Activated CD4-positive, alpha-beta memory T cell treated with anti-CD3 and anti-CD28 coated beads, Interleukin-2, amount 10 ng/mL, durations not matched to agents 7 days and 5 days (primary cell): ENCODE results near the gene RNF40. TPM values are rescaled to one million over a fixed set of nuclear protein-coding genes. Genes with fewer than 3 reads are reported as not detected.

ENCODE experiments used
- CTCF ChIA-PET: fragments of 350-600 bp; sonication (Branson Sonifier 250); formaldehyde crosslinking; loops from one replicate; lab custom pipeline; 2021; ENCODE audit warnings: antibody characterized with exemption, inconsistent platforms; lab: Charles Lee
- POLR2A ChIA-PET: fragments of 350-600 bp; sonication (Branson Sonifier 250); formaldehyde crosslinking; loops from one replicate; lab custom pipeline; 2021; ENCODE audit warnings: antibody characterized with exemption; lab: Charles Lee
- DNase-seq: peaks from one replicate; pipeline ENCODE4 v3.0.0-alpha.2; 2020
- H3K27ac Mint-ChIP-seq: one replicate; pipeline ENCODE4 v1.8.0; 2021; ENCODE audit warnings: mild to moderate bottlenecking, mixed read lengths
- H3K27me3 Mint-ChIP-seq: one replicate; pipeline ENCODE4 v1.8.0; 2021; ENCODE audit warnings: mixed read lengths
- H3K36me3 Mint-ChIP-seq: one replicate; pipeline ENCODE4 v1.8.0; 2021; ENCODE audit warnings: low read depth, mixed read lengths
- H3K4me1 Mint-ChIP-seq: one replicate; pipeline ENCODE4 v1.8.0; 2021; ENCODE audit warnings: mixed read lengths
- H3K4me3 Mint-ChIP-seq: one replicate; pipeline ENCODE4 v1.8.0; 2021; ENCODE audit warnings: mild to moderate bottlenecking, mixed read lengths
- H3K9me3 Mint-ChIP-seq: one replicate; pipeline ENCODE4 v1.8.0; 2021; ENCODE audit warnings: mixed read lengths
- total RNA-seq, 2 experiments: library from RNA; stranded (reverse); gene quantifications; one replicate each; pipeline ENCODE4 v1.2.3, GENCODE V29; 2021

Gene RNF40
- total RNA-seq, 2 experiments from 2014 or later = 96.1 to 96.2 TPM

GRCh38 chr16:30746638-30747175 is 15.4 kb upstream of the RNF40 start:
- ChIA-PET POLR2A (interaction anchor here (0.9 to 2.5 kb wide), 8 partner anchors 10 to 155 kb away, joined by 3 to 28 read pairs (median 6); partner anchors contain the start of genes CFAP119, RNF40 and SRCAP), CTCF (interaction anchor here (0.7 to 2.0 kb wide), 3 partner anchors 53 to 155 kb away, joined by 4 to 14 read pairs (median 12); no protein-coding TSS in a partner anchor)
- Mint-ChIP-seq H3K4me3 (no peak overlapping the region), H3K9me3 (no peaks in the 10 kb centered on the region), H3K27ac (no peak overlapping the region), H3K36me3 (peaks cover 40% of the 10 kb centered on the region), H3K27me3 (no peaks in the 10 kb centered on the region), H3K4me1 (peaks cover 33% of the 10 kb centered on the region)
- DNase-seq = no peak

GRCh38 chr16:30747331-30747730 is 14.8 kb upstream of the RNF40 start:
- POLR2A ChIA-PET = interaction anchor here (0.7 to 2.5 kb wide), 22 partner anchors 9 to 432 kb away, joined by 3 to 28 read pairs (median 3); partner anchors contain the start of genes CFAP119, FUS, PRR14 and RNF40
- H3K9me3 Mint-ChIP-seq = no peaks in the 10 kb centered on the region

GRCh38 chr16:30747799-30748633 is 14.1 kb upstream of the RNF40 start, which contains the start of gene PHKG2:
PHKG2 (plus strand) TSS chr16:30748425; CDS start chr16:30748821, 396 bp downstream.
- POLR2A ChIA-PET = interaction anchor here (0.7 to 2.5 kb wide), 24 partner anchors 9 to 432 kb away, joined by 3 to 28 read pairs (median 3); partner anchors contain the start of genes CFAP119, FUS, PRR14 and RNF40
- Mint-ChIP-seq H3K36me3 (peaks cover 32% of the 10 kb centered on the region), H3K27ac (peak within 1 kb of the TSS; percentile 84), H3K27me3 (no peaks in the 10 kb centered on the region), H3K4me1 (peaks cover 33% of the 10 kb centered on the region), H3K4me3 (peak within 1 kb of the TSS; percentile 93), H3K9me3 (no peaks in the 10 kb centered on the region)
- DNase-seq = peak; percentile 99
- CTCF ChIA-PET = interaction anchor here (0.8 to 2.0 kb wide), 7 partner anchors 15 to 194 kb away, joined by 3 to 14 read pairs (median 5); partner anchors contain the start of gene FBRS

More at GRCh38 chr16:30747331-30747730, 14.8 kb upstream of the RNF40 start:
- Mint-ChIP-seq H3K4me1 (peaks cover 33% of the 10 kb centered on the region), H3K27me3 (no peaks in the 10 kb centered on the region), H3K27ac (peak overlapping the region; percentile 81), H3K4me3 (peak overlapping the region; percentile 93), H3K36me3 (peaks cover 34% of the 10 kb centered on the region)
- CTCF ChIA-PET = interaction anchor here (0.7 to 2.0 kb wide), 7 partner anchors 15 to 195 kb away, joined by 3 to 14 read pairs (median 5); partner anchors contain the start of gene FBRS
- DNase-seq = no peak

GRCh38 chr16:30748634-30749445 is 13.3 kb upstream of the RNF40 start:
- Mint-ChIP-seq H3K4me1 (peaks cover 33% of the 10 kb centered on the region), H3K4me3 (peak overlapping the region; percentile 93), H3K27ac (peak overlapping the region; percentile 84), H3K27me3 (no peaks in the 10 kb centered on the region), H3K36me3 (peaks cover 30% of the 10 kb centered on the region), H3K9me3 (no peaks in the 10 kb centered on the region)
- POLR2A ChIA-PET = interaction anchor here (0.9 to 2.5 kb wide), 19 partner anchors 8 to 431 kb away, joined by 3 to 28 read pairs (median 4); partner anchors contain the start of genes CFAP119, FUS, PRR14 and RNF40
- CTCF ChIA-PET = interaction anchor here (0.8 to 2.0 kb wide), 6 partner anchors 55 to 193 kb away, joined by 3 to 14 read pairs (median 5); partner anchors contain the start of gene FBRS
- DNase-seq = peak; percentile 49

GRCh38 chr16:30750201-30750600 is 11.9 kb upstream of the RNF40 start:
- Mint-ChIP-seq H3K36me3 (peaks cover 28% of the 10 kb centered on the region), H3K4me3 (peak overlapping the region; percentile 93), H3K27me3 (no peaks in the 10 kb centered on the region), H3K4me1 (peaks cover 33% of the 10 kb centered on the region), H3K27ac (peak overlapping the region; percentile 32), H3K9me3 (no peaks in the 10 kb centered on the region)
- no peak for DNase-seq
- CTCF ChIA-PET = interaction anchor here (1.2 kb wide), 1 partner anchor 64 kb away, joined by 3 read pairs; no protein-coding TSS in a partner anchor
- POLR2A ChIA-PET = interaction anchor here (0.6 to 1.2 kb wide), 5 partner anchors 9 to 20 kb away, joined by 3 to 5 read pairs (median 3); partner anchors contain the start of gene RNF40

- ChIA-PET POLR2A (interaction anchor here (1.0 to 1.2 kb wide), 4 partner anchors 9 to 151 kb away, joined by 3 to 5 read pairs (median 4); partner anchors contain the start of gene RNF40), CTCF (interaction anchor here (1.2 kb wide), 1 partner anchor 64 kb away, joined by 3 read pairs; no protein-coding TSS in a partner anchor)
- Mint-ChIP-seq H3K9me3 (no peaks in the 10 kb centered on the region), H3K27ac (no peak overlapping the region), H3K36me3 (peaks cover 30% of the 10 kb centered on the region), H3K27me3 (no peaks in the 10 kb centered on the region), H3K4me1 (peaks cover 33% of the 10 kb centered on the region), H3K4me3 (no peak overlapping the region)
- no peak for DNase-seq
Measured at GRCh38 chr16:30750876-30751465, 11.2 kb upstream of the RNF40 start.

- Mint-ChIP-seq H3K4me3 (no peak overlapping the region), H3K27ac (no peak overlapping the region), H3K36me3 (peaks cover 29% of the 10 kb centered on the region), H3K27me3 (no peaks in the 10 kb centered on the region), H3K4me1 (peaks cover 20% of the 10 kb centered on the region), H3K9me3 (no peaks in the 10 kb centered on the region)
- ChIA-PET POLR2A (no interaction called here), CTCF (interaction anchor here (1.5 kb wide), 1 partner anchor 61 kb away, joined by 3 read pairs; no protein-coding TSS in a partner anchor)
- no peak for DNase-seq
Measured at GRCh38 chr16:30753596-30753995, 8.5 kb upstream of the RNF40 start.

GRCh38 chr16:30755955-30756780 is 6.0 kb upstream of the RNF40 start:
- CTCF ChIA-PET = no interaction called here
- POLR2A ChIA-PET = interaction anchor here (1.5 kb wide), 1 partner anchor 8 kb away, joined by 4 read pairs; the partner anchor contains the start of gene PHKG2
- Mint-ChIP-seq H3K9me3 (no peaks in the 10 kb centered on the region), H3K4me1 (peaks cover 12% of the 10 kb centered on the region), H3K36me3 (peaks cover 19% of the 10 kb centered on the region), H3K4me3 (no peak overlapping the region), H3K27ac (no peak overlapping the region), H3K27me3 (no peaks in the 10 kb centered on the region)
- no peak for DNase-seq

- no peak for DNase-seq
- ChIA-PET CTCF (no interaction called here), POLR2A (interaction anchor here (1.5 kb wide), 1 partner anchor 9 kb away, joined by 4 read pairs; the partner anchor contains the start of gene PHKG2)
- Mint-ChIP-seq H3K9me3 (no peaks in the 10 kb centered on the region), H3K36me3 (peaks cover 14% of the 10 kb centered on the region), H3K4me3 (no peak overlapping the region), H3K27ac (no peak overlapping the region), H3K4me1 (peaks cover 10% of the 10 kb centered on the region), H3K27me3 (no peaks in the 10 kb centered on the region)
Measured at GRCh38 chr16:30756781-30757100, 5.4 kb upstream of the RNF40 start.

GRCh38 chr16:30757316-30757715 is 4.8 kb upstream of the RNF40 start:
- H3K36me3 Mint-ChIP-seq = peaks cover 17% of the 10 kb centered on the region
- no peak for DNase-seq
- H3K27ac Mint-ChIP-seq = no peak overlapping the region
- H3K4me3 Mint-ChIP-seq = no peak overlapping the region
- peaks cover 13% of the 10 kb centered on the region for H3K4me1 Mint-ChIP-seq
- POLR2A ChIA-PET = interaction anchor here (1.5 kb wide), 1 partner anchor 9 kb away, joined by 4 read pairs; the partner anchor contains the start of gene PHKG2
- CTCF ChIA-PET = no interaction called here
- no peaks in the 10 kb centered on the region for H3K27me3 Mint-ChIP-seq
- H3K9me3 Mint-ChIP-seq = no peaks in the 10 kb centered on the region
